Kidney (tissue), 14 donors: ENCODE measurements around the gene SDF4. TPM values are rescaled to one million over a fixed set of nuclear protein-coding genes. Genes with fewer than 3 reads are reported as not detected.

Source experiments
- DNase-seq, 5 donors: peaks; one replicate each; pipeline ENCODE4 v3.0.0-alpha.2; 2013 to 2020
- FAIRE-seq: peaks from 2 replicates; lab custom pipeline; 2012; peaks lifted over from hg19 to GRCh38; lab: Jason Lieb, UNC
- H3K27ac ChIP-seq, 2 donors: one replicate each; pipeline ENCODE4 v1.7.0; 2013; ENCODE audit warnings: low read depth in 2 of 2, low read length in 2 of 2, inconsistent platforms in 1 of 2
- H3K27me3 ChIP-seq: one replicate; pipeline ENCODE4 v1.7.1; 2013; ENCODE audit warnings: low read length, inconsistent platforms; ENCODE audit not compliant: control insufficient read depth, insufficient read depth
- H3K36me3 ChIP-seq, 3 donors: one replicate each; pipeline versions ENCODE4 v1.7.0 to v1.7.1; 2013; ENCODE audit warnings: low read length in 3 of 3, control low read depth in 1 of 3, inconsistent platforms in 1 of 3; ENCODE audit not compliant: insufficient read depth in 3 of 3, control insufficient read depth in 2 of 3
- H3K4me1 ChIP-seq, 3 donors: one replicate each; pipeline versions ENCODE4 v1.7.0 to v1.7.1; 2013; ENCODE audit warnings: low read length in 3 of 3, inconsistent platforms in 1 of 3, low read depth in 1 of 3; ENCODE audit not compliant: control insufficient read depth in 2 of 3, insufficient read depth in 2 of 3
- H3K4me3 ChIP-seq, 3 donors: one replicate each; pipeline versions ENCODE4 v1.7.0 to v1.8.1; 2013; ENCODE audit warnings: low read length in 3 of 3, control low read depth in 1 of 3, inconsistent platforms in 1 of 3
- H3K9ac ChIP-seq, 3 donors: one replicate each; pipeline versions ENCODE4 v1.7.0 to v1.7.1; 2013; ENCODE audit warnings: low read length in 3 of 3, control low read depth in 1 of 3, inconsistent platforms in 1 of 3
- H3K9me3 ChIP-seq, 3 donors: one replicate each; pipeline versions ENCODE4 v1.7.0 to v1.7.1; 2013; ENCODE audit warnings: low read length in 3 of 3, control low read depth in 1 of 3, inconsistent platforms in 1 of 3; ENCODE audit not compliant: control insufficient read depth in 2 of 3, insufficient read depth in 1 of 3
- CTCF ChIP-seq: IDR thresholded peaks from 3 replicates; pipeline ENCODE4 v1.5.1; 2012; ENCODE audit warnings: mild to moderate bottlenecking, moderate library complexity, borderline replicate concordance; ENCODE audit not compliant: insufficient read depth; ENCODE audit errors: extremely low read depth
- intact Hi-C: fragments of 100-400 bp; cut with DNase I; formaldehyde crosslinking; loops from one replicate; pipeline ENCODE4 v1.11.1; 2022
- polyA plus RNA-seq: library from polyadenylated mRNA; stranded (reverse); fragments of 350-450 nt; fragmentation: Illumina TruSeq; extraction: RNeasy Lipid Tissue Mini Kit (QIAGEN cat#74804); gene quantifications from one replicate; pipeline ENCODE4 v1.2.3, GENCODE V29; 2014; ENCODE audit warnings: low read depth, low replicate concordance; ENCODE audit not compliant: insufficient read depth
- total RNA-seq: library from RNA; stranded (reverse); fragmentation: NEBNext Ultra II Directional; extraction: Animal tissue kit (Norgen Biotek cat#: 25700); gene quantifications from one replicate; pipeline ENCODE4 v1.2.1, GENCODE V29; 2021
- donor health status: control.
- donor health status: control.
- donor health status: control.
- donor health status: control.
- donor health status: control.
- donor health status: DM: yes; HTN: yes; CAD: no.
- donor health status: Normal renal cell carcinoma (clear cell type).

SDF4 gene
- total and polyA plus RNA-seq, 2 donors from 2014 or later = 143 to 160 TPM

GRCh38 chr1:1245817-1246576, 14.2 kb upstream of the SDF4 start:
- no peaks in the 10 kb centered on the region for H3K9me3 ChIP-seq
- H3K36me3 ChIP-seq = no peaks in the 10 kb centered on the region
- no peak overlapping the region for H3K27ac ChIP-seq
- DNase-seq (peak in 1 of 5 donors; percentile 65), FAIRE-seq (no peak)
- H3K9ac ChIP-seq = no peak overlapping the region
- H3K27me3 ChIP-seq = no peaks in the 10 kb centered on the region
- intact Hi-C loops = no loop called here
- TF ChIP-seq CTCF = no peak
- no peaks in the 10 kb centered on the region for H3K4me1 ChIP-seq
- H3K4me3 ChIP-seq = no peak overlapping the region

GRCh38 chr1:1245178-1245816, 13.5 kb upstream of the SDF4 start:
- TF ChIP-seq CTCF = no peak
- no peak for FAIRE-seq
- no peaks in the 10 kb centered on the region for H3K27me3 ChIP-seq

GRCh38 chr1:1244192-1244811, 12.5 kb upstream of the SDF4 start:
- Histone ChIP-seq H3K4me1 (no peaks in the 10 kb centered on the region), H3K36me3 (no peaks in the 10 kb centered on the region), H3K27ac (no peak overlapping the region), H3K4me3 (peak overlapping the region in 1 of 3 donors; percentile 2), H3K27me3 (no peaks in the 10 kb centered on the region), H3K9ac (no peak overlapping the region), H3K9me3 (no peaks in the 10 kb centered on the region)
- DNase-seq (peak in 3 of 5 donors; percentile 42 to 67 (median 63)), FAIRE-seq (no peak)
- intact Hi-C loops = no loop called here
- TF ChIP-seq CTCF = no peak

More at GRCh38 chr1:1245178-1245816, 13.5 kb upstream of the SDF4 start:
- intact Hi-C loops = no loop called here
- no peak overlapping the region for H3K9ac ChIP-seq
- no peak overlapping the region for H3K27ac ChIP-seq
- no peaks in the 10 kb centered on the region for H3K4me1 ChIP-seq
- no peaks in the 10 kb centered on the region for H3K36me3 ChIP-seq
- DNase-seq = peak in 2 of 5 donors; percentile 13 to 66
- no peaks in the 10 kb centered on the region for H3K9me3 ChIP-seq
- no peak overlapping the region for H3K4me3 ChIP-seq
